ENCODE measurements around the gene LIN7C.
"Not testable (repeated sequence)": the region's sequence is repeated elsewhere in the genome, so short reads cannot be mapped to it uniquely, and the experiment has no call there.

The LIN7C gene

DNA sequence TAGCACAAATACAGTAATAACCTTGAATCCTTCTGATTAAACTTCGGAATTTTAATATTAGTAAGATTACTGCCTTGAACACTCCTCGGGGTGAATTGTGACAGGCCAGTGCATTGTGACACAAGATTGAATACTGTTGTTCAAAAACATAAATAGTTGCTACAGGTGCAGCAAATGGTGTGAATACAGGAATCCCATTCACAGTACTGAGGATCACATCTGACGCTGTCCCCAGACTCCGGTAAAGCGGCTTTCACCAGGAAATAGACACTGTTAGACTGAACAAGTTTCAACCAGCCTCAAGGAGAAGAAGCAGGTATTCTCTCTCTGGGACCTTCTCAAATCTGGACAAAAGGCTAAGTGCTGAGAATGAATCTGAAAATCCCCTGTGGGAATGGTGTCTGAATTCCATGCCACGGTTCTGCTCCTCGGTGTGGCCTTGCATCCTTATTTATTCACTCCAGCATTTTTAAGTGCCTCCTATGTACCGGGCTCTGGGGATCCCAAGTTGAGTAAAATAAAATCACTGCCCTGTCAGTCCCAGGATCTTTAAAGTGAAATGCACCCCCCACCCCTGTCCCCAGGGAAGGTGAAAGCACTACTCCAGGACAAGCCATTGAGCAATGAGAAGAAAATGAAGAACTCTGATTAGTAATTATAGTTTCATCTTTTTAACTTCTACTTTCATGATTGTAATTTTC, 37.4 kb downstream of the LIN7C start:
- DNase-seq, result no peak

DNA sequence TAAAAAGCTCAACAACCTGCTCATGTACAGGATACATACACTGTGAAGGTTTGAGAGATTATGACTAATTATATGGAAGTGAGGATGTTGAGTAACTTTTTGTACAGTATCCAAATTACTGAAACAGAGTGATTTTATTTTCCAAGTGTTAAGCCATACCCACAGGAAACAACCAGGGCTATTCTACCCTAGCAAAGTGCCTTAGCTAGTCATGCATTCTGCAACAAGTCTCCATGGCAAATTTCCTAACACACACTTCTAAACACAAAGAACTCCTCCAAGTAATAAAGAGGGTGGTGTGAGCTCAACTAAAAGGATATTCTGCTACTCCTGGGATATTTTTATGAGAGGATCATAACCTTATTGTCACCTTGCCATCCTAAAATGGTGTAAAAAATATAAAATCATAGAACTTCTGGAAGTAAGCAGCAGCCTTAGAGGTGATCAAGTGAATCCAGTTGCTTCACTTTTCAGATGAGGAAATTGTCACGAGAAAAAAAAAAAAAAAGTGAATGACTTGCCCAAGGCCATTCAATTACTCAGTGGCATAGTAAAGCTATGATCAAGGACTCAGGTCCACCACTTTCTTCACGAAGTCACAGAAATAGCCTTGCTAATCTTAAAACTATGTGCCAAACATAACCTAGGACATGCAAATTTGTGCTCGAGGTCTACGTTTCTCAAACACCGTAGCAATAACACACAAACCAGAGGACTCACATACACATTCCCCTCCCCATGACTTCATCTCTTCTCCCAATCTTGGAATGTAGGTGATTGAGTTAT, 38.2 kb downstream of the LIN7C start:
- peak in 1 of 2 experiments; percentile 61 for DNase-seq

DNA sequence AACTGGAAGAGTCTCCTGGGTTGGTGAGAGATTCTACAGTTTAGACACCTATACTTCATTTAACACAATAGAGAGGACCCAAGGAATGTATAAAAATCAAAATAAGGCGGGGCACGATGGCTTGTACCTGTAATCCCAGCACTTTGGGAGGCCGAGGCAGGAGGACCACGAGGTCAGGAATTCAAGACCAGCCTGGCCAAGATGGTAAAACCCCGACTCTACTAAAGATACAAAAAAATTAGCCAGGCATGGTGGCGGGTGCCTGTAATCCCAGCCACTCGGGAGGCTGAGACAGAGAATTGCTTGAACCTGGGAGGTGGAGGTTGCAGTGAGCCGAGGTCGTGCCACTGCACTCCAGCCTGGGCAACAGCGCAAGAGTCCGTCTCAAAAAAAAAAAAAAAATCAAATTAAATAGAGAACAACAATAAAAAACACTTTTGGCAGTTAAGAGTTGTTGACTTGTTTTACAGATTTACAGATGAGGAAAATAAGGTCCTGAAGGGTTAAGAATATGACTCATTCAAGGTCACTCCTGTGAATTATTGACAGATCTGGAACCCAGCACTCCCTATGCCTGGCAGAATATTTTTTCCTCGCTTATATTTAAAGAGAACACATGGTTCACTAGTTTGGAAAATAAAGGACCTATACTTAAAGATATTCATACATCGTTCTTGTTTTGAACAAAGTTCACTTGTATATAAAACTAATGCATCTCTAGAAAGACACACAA, 39.2 kb downstream of the LIN7C start:
- no peak for DNase-seq

DNA sequence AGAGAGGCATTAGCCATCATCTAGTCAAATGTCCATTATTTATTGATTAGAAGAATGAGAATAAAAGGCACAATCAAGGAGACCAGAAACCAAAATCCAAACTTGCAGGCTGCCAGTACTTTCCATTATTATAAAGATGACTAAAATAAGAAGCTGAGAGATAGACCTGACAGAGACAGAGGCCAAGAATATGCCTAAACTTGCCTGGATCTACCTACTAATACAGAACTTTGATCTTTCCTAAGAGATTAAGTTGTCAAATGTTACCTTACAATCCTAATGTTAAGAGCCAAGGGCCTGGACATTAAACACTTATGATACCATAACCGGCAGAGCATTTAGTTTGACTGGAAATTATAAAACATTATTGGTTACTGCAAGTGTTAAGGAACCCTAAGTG, 40.2 kb downstream of the LIN7C start:
- no peak for DNase-seq

DNA sequence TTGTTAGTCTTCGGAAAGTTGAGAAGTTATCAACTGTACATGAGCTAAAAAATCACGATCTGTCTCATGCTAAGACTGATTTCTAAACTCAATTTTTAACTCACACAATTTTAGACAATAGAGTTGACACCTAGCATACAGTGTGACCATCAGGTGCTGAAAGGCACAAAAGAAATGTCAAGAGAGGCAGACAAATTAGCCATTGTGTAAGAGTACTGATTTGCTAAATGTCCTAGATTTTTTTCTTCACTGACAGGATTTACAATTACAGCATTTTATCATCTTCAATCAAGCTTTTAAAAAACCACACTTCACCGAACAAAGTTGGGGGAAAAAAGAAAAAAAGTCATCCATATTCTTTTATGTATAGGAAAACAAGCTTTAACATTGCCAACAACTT, 40.9 kb downstream of the LIN7C start:
- DNase-seq, result no peak

DNA sequence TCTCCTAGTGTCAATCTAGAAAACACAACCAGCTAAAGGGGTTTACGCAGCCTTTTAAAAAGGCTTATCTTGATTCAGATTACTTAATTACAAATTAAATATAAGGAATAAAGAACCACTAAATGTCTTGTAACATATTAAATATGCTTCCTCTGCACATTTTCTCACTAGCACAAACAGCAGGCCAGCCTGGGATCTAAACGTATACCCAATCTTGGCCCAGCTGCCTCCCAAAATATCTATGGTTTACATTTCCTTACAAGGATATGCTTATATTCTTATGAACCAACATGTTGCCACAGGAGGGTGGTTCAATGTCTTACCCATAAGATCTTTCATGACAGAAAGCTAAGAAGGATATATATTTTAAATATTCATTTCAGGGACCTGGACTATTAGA, 41.7 kb downstream of the LIN7C start:
- DNase-seq, result no peak

DNA sequence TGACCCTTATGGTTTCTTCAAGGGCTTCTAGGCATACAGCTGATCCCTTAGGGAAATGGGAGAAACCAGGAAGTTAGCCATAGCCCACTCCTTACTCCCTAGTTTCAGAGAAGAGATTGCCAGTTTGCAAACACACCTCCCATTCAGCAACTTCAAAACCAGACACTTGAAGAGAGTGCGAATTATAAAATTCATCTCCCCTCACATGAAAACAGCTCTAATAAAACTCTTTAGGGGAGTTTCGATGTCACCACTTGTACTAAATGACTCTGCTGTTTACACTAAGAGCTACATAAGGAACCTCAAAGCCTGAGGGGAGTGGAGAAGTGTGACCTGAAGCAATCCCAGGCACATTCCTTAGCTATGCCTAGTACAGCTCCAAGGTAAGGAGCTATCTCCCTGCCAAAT, 42.3 kb downstream of the LIN7C start:
- DNase-seq, result no peak

DNA sequence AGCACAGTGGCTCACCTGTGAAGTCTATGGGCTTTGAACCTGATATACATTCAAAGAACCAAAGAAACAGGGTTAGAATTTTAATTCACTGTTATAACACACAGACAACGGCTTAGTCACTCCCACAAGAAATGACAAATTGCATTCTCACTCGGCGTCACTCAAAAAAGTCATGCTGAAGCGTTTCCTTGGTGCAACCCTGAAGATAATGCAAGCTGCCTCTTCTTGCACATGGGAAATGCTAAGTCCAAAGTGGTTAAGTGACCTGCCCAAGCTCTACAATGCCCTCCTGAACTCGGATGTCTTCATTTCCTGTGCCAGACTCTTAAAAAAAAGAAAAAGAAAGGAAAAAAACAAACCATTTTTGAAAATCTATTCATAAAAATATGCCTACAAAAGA, 44.0 kb downstream of the LIN7C start:
- DNase-seq, result no peak

DNA sequence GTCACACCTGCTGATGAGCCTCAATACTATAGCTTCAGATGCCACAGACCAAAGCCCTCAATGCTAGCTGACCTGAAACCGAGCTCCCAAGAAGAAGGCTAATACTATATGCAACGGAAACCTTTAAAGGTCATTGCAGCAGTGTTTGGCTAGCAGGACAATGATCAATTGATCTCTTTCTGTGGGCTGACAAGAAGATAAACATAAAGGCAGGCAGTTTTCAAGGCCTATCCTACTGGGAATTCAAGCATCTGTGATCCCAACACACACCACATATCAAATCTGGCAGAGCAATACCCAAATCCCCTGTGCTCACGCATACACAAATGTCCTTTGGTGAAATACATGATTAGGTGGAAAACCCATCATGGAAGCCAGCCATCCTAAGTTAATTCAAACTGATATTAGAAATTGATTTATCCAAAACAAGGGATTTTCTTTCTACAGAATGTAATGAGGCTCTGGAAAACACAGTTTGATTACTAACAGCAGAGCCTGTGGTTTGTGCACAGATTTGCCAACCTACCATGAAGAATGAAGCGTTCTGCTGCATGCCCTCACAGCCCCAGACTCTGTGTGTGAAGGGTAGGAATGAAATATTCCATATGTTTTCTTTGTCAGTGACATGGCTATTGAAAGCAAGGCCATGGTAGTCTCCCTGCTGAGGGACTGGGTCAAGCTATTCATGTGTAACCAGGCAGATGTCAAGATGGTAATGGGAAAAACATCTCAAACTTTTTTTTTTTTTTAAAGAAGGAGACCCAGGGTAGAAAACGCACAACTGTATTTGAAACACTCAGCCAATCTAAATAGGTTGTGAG, 46.2 kb downstream of the LIN7C start:
- DNase-seq, result no peak

DNA sequence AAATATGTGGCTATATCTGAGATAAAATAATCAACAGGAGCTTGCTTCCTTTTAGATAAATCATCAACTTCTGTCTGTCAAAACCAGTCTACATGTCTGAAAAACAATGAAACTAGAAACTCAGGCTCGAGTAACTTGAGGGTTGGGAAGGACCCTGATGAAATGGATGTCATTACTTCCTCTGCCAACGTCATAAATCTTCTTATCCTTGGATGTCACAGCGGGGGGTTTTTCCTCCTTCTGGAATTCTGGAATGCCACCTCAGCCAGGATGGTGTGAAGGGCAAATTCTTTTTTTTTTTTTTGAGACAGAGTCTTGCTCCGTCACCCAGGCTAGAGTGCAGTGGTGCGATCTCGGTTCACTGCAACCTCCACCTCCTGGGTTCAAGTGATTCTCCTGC, 47.4 kb downstream of the LIN7C start:
- no peak for DNase-seq

DNA sequence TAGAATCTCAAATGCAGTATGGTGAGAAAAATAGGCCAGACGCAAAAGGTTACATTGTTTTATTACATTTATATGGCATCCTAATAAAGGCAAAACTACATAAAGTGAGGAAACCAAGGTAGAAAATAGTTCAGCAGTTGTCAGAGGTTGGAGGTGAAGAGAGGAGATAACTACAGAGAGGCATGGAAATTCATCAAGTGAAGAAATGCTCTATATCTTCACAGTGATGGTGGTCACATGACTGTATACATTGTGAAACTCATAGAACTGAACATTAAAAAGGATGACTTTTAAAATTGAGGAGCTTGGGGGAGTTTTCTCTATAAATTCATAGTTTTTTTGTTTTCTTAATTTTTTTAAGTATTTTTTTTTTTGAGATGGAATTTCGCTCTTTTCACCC, 48.4 kb downstream of the LIN7C start:
- DNase-seq, result no peak

DNA sequence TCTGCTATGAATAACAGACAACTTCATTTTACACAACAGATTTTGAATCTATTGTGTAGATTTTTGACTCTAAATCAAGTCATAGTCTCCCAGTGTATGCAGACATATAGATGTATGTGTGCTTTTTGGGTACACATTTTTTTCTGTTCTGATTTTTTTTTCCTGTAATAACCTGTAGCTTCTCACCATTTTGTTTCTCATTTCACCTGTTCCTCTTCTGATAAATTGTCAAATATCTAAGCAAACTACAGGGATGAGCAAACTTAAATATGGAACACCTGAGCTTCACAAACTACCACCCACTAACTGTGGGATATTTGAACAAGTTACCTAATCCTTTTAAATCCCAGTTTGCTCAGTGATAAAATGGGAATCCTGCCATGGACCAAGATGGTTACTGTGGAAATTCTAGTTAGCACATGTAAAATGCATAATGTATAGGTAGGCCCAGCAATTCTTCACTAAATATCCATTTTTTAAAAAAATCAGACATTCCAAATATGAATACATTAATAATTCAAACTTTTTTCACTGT, 49.7 kb downstream of the LIN7C start:
- no peak for DNase-seq

DNA sequence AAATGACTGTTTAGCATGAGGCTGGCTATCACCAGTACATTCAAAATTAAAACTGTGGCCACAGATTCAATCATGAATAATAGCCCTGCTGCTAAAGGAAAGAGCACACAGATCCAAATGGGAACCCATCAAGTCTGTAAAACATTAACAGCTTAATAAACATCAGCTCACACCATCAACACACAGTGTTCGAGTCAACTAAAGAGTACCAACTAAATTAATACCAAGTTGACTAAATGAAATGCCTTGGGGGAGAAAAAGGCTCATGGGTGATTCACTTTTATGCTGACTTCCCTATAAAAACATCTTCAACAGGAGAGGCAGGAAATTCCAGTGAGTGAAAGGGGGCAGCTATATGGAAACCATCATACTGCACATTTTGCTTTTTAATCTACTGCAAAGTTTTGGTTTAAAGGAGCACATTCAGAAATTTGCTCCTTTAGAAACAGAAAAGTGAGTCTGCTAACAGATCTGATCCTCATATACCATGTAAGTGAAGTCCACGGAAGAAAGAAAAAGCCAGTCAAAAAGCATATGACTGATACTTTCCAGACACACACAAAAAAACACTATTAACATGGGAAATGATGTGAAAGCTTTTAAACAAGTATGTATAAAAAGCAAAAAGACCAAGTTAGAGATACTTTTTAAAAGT, 50.3 kb downstream of the LIN7C start:
- DNase-seq, result no peak

DNA sequence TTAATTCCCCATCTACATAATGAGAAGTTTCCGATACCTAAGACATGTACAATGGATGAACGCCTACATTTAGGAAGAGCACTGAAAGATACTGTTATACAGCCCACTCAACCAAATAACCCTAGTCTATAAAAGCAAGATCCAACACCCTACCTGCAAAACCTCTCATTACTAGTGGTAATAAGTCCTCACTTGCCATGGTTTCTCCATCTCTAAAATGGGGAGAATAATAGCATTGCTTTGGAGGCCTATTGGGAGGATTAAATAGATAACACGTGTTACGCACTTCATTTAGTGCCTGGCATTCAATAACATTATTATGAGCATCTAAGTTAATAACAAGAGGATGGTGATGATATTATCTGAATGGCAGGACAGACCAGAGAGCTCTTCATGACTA, 50.9 kb downstream of the LIN7C start:
- DNase-seq, result no peak

DNA sequence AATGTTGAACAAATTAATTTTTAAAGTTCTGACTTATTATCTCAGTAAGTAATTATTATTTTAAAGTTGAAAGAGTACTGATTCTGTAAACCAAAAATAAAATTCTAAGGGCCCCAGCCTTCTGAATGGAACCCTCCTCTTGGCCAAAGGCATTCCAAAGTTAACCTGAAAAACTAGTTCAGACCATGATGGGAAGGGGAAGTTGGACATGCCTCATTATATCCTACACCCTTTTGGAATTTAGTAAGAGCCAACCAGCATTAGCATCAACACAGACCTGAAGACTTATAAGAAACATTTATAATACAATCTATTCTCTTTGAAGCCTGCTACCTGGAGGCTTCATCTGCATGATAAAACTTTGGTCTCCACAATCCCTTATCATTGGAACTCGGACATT, 52.9 kb downstream of the LIN7C start:
- DNase-seq, result no peak

DNA sequence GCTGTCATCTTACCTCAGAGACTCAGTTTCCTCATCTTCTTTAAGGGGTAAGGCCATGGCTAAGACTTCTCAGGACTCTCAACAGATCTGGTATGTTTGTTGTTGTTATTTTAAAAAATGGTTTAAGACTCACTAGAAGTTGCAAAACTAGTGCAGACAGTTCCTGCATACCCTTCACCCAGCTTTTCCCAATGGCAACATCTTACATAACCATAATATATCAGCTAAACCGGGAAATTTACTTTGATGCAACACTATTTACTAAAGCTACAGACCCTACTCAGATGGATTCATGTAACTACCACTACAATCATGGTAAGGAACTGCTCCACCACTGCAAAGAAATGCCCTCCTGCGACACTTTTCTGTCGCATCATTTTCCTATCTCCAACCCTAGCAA, 54.4 kb downstream of the LIN7C start:
- DNase-seq, result no peak

DNA sequence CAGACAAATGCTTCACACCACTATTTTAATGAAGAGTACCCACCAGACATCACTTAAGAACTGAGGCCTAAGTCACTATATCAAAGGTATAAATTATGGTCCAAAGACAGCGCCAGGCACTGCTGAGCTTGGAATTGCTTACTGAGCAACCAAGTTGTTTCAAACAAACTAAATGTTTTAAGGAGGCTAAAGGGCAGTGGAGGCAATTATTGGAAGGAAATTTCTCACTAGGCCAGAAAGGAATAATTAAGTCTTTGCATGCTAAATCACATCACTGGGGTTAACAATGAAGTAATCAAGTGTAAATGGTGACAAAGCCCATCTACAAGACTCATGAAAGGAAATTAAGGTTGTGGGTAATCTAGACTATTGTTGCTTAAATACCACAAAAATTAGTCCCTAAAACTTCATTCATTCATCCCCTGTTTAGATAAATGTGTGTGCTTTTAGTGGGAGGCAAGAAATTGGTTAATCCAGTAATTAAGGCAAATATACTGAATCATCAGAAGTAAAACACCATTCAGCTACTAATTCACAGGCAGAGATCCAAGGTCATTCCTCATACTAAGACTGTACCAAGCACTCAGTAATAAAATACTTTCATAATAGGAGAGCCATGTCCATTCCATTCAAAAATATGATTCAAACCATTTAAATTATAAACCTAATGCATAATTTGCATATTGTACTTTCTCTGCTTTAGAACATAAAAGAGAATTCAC, 55.2 kb downstream of the LIN7C start:
- DNase-seq, result no peak

DNA sequence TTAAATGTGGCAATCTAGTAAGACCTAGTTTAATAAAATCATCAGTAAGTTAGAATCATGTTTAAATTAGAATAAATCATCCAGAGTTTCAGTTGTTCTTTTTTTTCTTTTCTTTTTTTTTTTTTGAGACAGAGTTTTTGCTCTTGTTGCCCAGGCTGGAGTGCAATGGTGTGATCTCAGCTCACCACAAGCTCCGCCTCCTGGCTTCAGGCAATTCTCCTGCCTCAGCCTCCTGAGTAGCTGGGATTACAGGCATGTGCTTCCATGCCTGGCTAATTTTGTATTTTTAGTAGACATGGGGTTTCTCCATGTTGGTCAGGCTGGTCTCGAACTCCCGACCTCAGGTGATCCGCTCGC, 58.4 kb downstream of the LIN7C start:
- not testable (repeated sequence) for DNase-seq

DNA sequence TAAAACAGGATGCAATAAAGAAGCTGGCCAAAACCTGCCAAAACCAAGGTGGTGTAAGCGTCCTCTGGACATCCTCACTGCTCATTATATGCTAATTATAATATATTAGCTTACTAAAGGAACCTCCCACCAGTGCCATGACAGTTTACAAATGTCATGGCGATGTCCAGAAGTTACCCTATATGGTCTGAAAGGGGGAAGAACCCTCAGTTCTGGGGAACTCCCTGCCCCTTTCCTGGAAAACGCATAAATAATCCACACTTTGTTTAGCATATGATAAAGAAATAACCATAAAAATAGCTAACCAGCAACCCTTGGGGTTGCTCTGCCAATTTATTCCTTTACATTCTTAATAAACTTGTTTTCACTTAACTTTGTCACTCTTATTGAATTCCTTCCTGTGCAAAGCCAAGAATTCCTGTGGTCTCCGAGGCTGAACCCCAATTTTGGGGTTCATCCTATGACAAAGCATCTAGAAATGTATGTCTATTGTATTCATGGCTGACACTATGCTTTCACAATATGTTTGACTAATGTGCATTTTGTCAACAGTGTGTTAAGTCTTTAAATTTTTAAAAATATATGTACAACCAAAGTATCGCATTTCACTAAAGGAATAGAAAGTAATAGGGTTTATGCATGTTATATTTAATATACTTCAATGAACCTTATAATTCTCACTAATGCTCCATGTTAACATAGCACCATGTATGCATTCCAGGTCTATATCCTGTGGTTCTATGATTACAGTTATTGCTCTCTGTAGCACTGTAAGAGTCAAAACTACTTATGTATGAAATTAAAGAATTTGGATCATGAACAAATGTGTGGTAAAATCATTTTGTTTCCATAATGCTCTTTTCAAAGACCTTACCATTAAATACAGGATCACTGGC, 59.0 kb downstream of the LIN7C start:
- DNase-seq, result no peak

DNA sequence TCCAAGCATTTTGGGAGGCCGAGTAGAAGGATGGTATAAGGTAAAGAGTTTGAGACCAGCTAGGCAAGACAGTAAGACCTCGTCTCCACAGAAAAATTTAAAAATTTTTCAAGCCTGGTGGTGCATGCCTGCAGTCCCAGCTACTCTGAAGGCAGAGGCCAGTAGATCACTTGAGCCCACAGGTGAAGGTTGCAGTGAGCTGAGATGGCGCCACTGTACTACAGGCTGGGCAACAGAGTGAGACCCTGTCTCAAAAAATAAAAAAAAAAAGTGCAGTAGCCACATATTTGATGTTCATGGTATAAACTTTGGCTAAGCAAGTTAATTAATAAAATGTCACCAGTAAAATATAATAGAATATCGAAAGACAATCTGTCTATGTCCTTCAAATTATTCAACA, 60.9 kb downstream of the LIN7C start:
- no peak for DNase-seq

DNA sequence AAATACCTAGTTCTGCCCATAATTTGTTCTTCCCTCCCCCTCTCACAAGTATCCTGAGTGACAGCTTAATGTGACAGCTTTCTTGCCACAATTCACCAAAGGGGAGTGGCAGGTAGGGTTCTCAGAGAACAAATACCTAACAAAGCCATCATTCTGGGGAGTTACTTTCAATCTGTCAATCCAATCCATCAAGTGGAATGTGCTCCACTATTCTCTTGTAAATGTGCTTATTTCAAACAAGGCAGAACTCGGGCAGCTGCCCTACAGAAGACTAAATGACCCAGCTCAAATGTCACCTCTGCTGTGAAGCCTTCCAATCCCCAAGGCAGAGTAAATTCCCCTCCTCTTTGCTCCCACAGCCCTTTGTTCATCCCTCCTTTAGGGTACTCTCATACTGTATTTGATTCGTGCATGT, 61.8 kb downstream of the LIN7C start:
- no peak for DNase-seq
